Muscle of leg (tissue), 11 donors: ENCODE measurements around the gene RETREG1. TPM values are rescaled to one million over a fixed set of nuclear protein-coding genes. Genes with fewer than 3 reads are reported as not detected.

Experiments used
- DNase-seq: peaks from one replicate; pipeline ENCODE4 v3.0.0; 2013
- H3K27ac ChIP-seq: one replicate; pipeline ENCODE4 v1.5.1; 2013; ENCODE audit warnings: mild to moderate bottlenecking, low read length, control low read depth
- H3K27me3 ChIP-seq: one replicate; pipeline ENCODE4 v1.6.1; 2013; ENCODE audit warnings: low read length; ENCODE audit not compliant: control insufficient read depth, insufficient read depth
- H3K36me3 ChIP-seq: one replicate; pipeline ENCODE4 v1.6.1; 2013; ENCODE audit warnings: low read length; ENCODE audit not compliant: control insufficient read depth, insufficient read depth
- H3K4me1 ChIP-seq: one replicate; pipeline ENCODE4 v1.6.1; 2013; ENCODE audit warnings: low read length; ENCODE audit not compliant: control insufficient read depth, insufficient read depth
- H3K4me3 ChIP-seq: one replicate; pipeline ENCODE4 v1.5.1; 2013; ENCODE audit warnings: low read length, control low read depth
- H3K9me3 ChIP-seq: replicated peaks from 2 replicates; pipeline ENCODE4 v1.6.1; 2013; ENCODE audit warnings: low read depth, low read length; ENCODE audit not compliant: control insufficient read depth
- WGBS: methylation state at CpG from one replicate; pipeline ENCODE4 v1.1.5; 2013; ENCODE audit warnings: missing lambda C conversion rate; ENCODE audit not compliant: insufficient coverage; 5-methylcytosine and 5-hydroxymethylcytosine counted together
- polyA plus RNA-seq, 8 donors: library from polyadenylated mRNA; unstranded; fragments of 120-200 nt; gene quantifications; one replicate each; pipeline versions ENCODE4 v1.2.1 to v1.2.3, GENCODE V29; 2013; ENCODE audit warnings: inconsistent platforms in 1 of 8, low replicate concordance in 1 of 8; ENCODE audit not compliant: insufficient read length in 8 of 8, insufficient read depth in 1 of 8
- total RNA-seq: library from RNA; stranded (reverse); fragments of 120-200 nt; gene quantifications from one replicate; pipeline ENCODE4 v1.2.4, GENCODE V29; 2013

Gene RETREG1
- total and polyA plus RNA-seq, 9 donors, result 48.7 to 70.0 (median 56.4) TPM

DNA sequence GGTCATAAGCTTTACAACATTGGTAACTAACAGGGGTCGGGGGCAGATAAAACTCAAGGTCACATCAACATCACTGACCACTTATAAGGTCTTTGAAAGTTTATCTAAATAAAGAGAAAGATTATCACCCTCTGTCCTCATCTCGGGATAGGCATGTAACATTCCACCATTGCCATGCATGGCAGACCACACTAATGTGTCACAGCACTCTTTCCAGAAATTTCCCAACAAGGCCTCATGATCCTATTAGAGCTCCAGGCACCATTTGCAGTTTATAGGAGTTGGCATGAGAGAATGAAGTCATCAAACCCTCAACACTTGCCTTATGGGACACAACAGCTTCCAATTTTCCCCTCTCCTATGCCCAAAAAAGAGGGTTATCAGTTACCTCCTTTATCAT, 119.3 kb downstream of the RETREG1 start:
- H3K36me3 ChIP-seq, result no peaks in the 10 kb centered on the region
- H3K27ac ChIP-seq, result no peak overlapping the region
- no peak for DNase-seq
- peaks cover 5% of the 10 kb centered on the region for H3K4me1 ChIP-seq
- H3K4me3 ChIP-seq, result no peak overlapping the region
- no CpG with 5 or more reads among the region's 2 CpGs for WGBS
- no peaks in the 10 kb centered on the region for H3K27me3 ChIP-seq
- H3K9me3 ChIP-seq, result peaks cover 6% of the 10 kb centered on the region

DNA sequence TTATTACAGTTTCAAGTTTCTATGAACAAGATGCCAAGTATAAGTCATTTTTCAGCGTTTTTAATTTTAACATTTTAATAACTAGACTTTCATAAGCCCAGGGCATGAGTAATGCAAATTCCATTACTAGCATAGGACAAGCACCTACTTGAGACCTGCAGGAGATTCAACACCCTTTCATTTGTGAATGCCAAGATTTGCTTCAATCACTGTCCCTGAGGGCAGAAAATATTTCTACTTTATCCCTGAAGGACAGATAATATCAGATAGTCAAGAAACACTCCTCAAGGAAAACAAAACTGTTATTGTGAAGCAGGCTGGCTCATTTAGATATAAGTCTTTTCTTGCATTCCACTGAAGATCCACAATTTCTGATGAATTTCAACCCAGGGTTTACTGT, 123.5 kb downstream of the RETREG1 start:
- Histone ChIP-seq H3K4me3 (no peak overlapping the region), H3K27ac (peak overlapping the region; percentile 84), H3K4me1 (peaks cover 18% of the 10 kb centered on the region), H3K36me3 (no peaks in the 10 kb centered on the region), H3K9me3 (peaks cover 6% of the 10 kb centered on the region), H3K27me3 (no peaks in the 10 kb centered on the region)
- no CpG with 5 or more reads among the region's 1 CpG for WGBS
- no peak for DNase-seq

GRCh38 chr5:16492398-16493140, 124.2 kb downstream of the RETREG1 start:
- H3K4me1 ChIP-seq, result peaks cover 18% of the 10 kb centered on the region
- H3K4me3 ChIP-seq, result no peak overlapping the region
- H3K36me3 ChIP-seq, result no peaks in the 10 kb centered on the region
- peaks cover 6% of the 10 kb centered on the region for H3K9me3 ChIP-seq
- H3K27me3 ChIP-seq, result no peaks in the 10 kb centered on the region
- H3K27ac ChIP-seq, result peak overlapping the region; percentile 84
- WGBS, result 44% methylated on average over 6 of the region's 10 CpGs
- peak; percentile 89 for DNase-seq

DNA sequence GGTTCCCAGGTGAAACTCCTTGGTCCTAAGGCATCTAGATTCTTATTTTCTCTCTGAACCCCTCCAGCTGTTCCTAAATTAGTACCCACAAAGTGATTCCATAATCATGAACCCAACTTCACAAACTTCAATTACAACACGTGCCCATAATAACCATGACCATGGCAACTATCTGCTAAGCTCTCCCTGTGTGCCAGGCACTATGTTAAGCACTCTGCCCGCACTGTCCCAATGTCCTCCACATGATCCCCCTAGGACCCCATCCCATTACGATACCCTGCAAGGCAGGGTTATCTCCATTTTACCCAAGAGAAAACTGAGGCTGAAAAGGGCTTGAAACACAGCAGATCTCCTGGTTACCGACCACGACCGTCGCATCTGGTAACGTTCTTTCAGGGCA, 125.9 kb downstream of the RETREG1 start:
- Histone ChIP-seq H3K9me3 (peaks cover 2% of the 10 kb centered on the region), H3K27me3 (no peaks in the 10 kb centered on the region), H3K36me3 (no peaks in the 10 kb centered on the region), H3K4me1 (peaks cover 18% of the 10 kb centered on the region), H3K4me3 (no peak overlapping the region), H3K27ac (no peak overlapping the region)
- WGBS, result 90% methylated on average over 3 of the region's 8 CpGs
- DNase-seq, result no peak

GRCh38 chr5:16489322-16489791, 127.4 kb downstream of the RETREG1 start:
- H3K4me1 ChIP-seq, result peaks cover 18% of the 10 kb centered on the region
- H3K27ac ChIP-seq, result peak overlapping the region; percentile 30
- no CpG with 5 or more reads among the region's 1 CpG for WGBS
- peak; percentile 80 for DNase-seq
- no peaks in the 10 kb centered on the region for H3K9me3 ChIP-seq
- H3K4me3 ChIP-seq, result no peak overlapping the region
- H3K36me3 ChIP-seq, result no peaks in the 10 kb centered on the region
- H3K27me3 ChIP-seq, result no peaks in the 10 kb centered on the region

DNA sequence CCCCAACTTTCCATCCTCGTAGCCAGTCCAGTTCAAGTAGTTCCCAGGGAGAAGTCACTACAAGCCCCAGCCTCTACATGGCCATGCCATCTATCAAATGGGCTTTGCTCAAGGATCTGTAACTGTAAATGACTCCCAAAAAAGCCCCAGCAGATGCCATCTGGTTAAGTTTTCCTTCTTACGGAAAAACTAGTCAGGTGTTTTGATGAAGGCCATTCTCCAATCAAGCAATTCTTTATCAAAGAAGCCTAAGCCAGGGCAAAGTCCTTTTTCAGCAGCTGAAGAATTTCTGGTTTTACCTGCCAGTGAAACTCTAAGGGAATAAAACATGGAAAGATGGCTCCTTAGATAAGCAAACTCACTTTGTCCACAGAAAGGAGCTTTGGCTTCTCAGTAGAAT, 129.3 kb downstream of the RETREG1 start:
- no peaks in the 10 kb centered on the region for H3K27me3 ChIP-seq
- H3K4me1 ChIP-seq, result peaks cover 13% of the 10 kb centered on the region
- no peak for DNase-seq
- H3K36me3 ChIP-seq, result no peaks in the 10 kb centered on the region
- H3K27ac ChIP-seq, result no peak overlapping the region
- WGBS, result 83% methylated on average over 1 of the region's 2 CpGs
- no peaks in the 10 kb centered on the region for H3K9me3 ChIP-seq
- H3K4me3 ChIP-seq, result no peak overlapping the region

DNA sequence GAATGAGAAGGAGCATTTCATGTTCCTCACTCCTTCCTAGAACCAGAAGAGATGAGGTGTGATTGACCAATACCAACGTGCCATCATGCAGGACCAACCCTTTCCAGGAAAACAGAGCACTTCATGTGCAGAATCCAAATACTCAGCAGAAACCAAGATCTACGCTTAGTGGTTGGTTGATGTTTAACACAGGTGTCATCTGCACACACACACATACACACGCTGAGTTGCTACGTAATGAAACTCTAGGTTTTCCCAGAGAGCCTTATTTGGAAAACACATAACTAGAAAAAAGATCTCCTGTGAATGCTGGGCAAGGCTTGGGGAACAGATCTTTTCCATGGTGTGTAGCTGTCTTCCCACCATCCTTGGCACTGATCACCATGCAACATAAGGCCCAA, 130.1 kb downstream of the RETREG1 start:
- Histone ChIP-seq H3K4me3 (no peak overlapping the region), H3K36me3 (no peaks in the 10 kb centered on the region), H3K27me3 (no peaks in the 10 kb centered on the region), H3K27ac (no peak overlapping the region), H3K4me1 (peaks cover 10% of the 10 kb centered on the region), H3K9me3 (no peaks in the 10 kb centered on the region)
- WGBS, result 100% methylated on average over 1 of the region's 4 CpGs
- no peak for DNase-seq

DNA sequence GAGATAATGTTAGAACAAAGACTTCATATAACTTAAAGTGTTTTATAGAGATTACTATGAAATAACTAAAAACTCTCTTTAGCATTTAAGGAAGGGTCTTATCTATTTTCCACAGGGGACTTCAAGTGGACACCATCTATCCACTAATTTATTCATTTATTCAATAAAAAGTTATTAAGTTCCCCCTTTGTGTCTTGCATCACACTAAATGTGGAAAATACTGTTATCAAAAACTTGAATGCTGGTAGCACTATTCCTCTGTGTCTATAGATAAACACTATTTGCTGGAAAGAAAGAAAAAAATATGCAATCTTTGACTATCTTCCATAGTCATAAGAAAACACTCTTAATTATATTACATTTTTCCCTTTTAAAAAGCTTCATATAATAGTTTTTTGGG, 131.1 kb downstream of the RETREG1 start:
- no peak for DNase-seq
- Histone ChIP-seq H3K27me3 (no peaks in the 10 kb centered on the region), H3K9me3 (no peaks in the 10 kb centered on the region), H3K27ac (no peak overlapping the region), H3K36me3 (no peaks in the 10 kb centered on the region), H3K4me1 (peaks cover 5% of the 10 kb centered on the region), H3K4me3 (no peak overlapping the region)

- no peak for DNase-seq
- Histone ChIP-seq H3K36me3 (no peaks in the 10 kb centered on the region), H3K4me1 (peaks cover 3% of the 10 kb centered on the region), H3K4me3 (no peak overlapping the region), H3K27me3 (no peaks in the 10 kb centered on the region), H3K27ac (no peak overlapping the region), H3K9me3 (no peaks in the 10 kb centered on the region)
- no CpG with 5 or more reads among the region's 1 CpG for WGBS
Observed at GRCh38 chr5:16484081-16484480, 132.7 kb downstream of the RETREG1 start.

DNA sequence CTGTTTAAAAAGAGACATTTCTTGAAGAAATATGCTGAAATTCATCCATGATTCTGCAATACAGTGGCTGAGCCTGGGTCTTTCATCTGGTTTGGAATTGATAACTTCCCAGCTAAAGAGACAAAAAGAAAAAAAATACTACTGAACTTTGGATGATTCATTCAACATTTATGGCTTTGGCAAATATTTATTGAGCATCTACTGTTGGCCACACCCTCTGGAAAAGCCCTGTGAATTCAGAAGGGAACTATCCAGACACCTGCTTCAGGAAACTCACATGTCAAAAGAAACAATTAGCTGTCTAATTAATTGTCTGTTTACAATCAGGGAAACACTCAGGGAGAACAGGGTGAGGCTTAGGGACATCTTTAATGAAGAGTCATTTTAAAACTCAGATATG, 133.4 kb downstream of the RETREG1 start:
- no peak for DNase-seq
- Histone ChIP-seq H3K27me3 (no peaks in the 10 kb centered on the region), H3K4me3 (no peak overlapping the region), H3K27ac (no peak overlapping the region), H3K36me3 (no peaks in the 10 kb centered on the region), H3K4me1 (peaks cover 1% of the 10 kb centered on the region), H3K9me3 (no peaks in the 10 kb centered on the region)

- WGBS, result no CpG with 5 or more reads among the region's 2 CpGs
- H3K9me3 ChIP-seq, result no peaks in the 10 kb centered on the region
- DNase-seq, result no peak
- H3K4me1 ChIP-seq, result no peaks in the 10 kb centered on the region
- no peak overlapping the region for H3K4me3 ChIP-seq
- H3K27me3 ChIP-seq, result no peaks in the 10 kb centered on the region
- H3K36me3 ChIP-seq, result no peaks in the 10 kb centered on the region
- H3K27ac ChIP-seq, result no peak overlapping the region
Observed at GRCh38 chr5:16482891-16483290, 133.9 kb downstream of the RETREG1 start.
